GM10266 (cell line): Measurements from ENCODE around the gene PHACTR3.
A peak's percentile ranks its signal among the peaks of the same experiment; 100 is the strongest.

ENCODE experiments used
- DNase-seq: peaks from one replicate; pipeline ENCODE4 v3.0.0; 2012; ENCODE audit errors: extremely low spot score
- TF ChIP-seq, protein P1 (sequence below): IDR thresholded peaks from 2 replicates; pipeline ENCODE4 v1.5.1; 2012; ENCODE audit warnings: mild to moderate bottlenecking, low read depth; ENCODE audit not compliant: control insufficient read depth, insufficient read depth; ENCODE audit errors: missing control alignments

PHACTR3 gene

DNA sequence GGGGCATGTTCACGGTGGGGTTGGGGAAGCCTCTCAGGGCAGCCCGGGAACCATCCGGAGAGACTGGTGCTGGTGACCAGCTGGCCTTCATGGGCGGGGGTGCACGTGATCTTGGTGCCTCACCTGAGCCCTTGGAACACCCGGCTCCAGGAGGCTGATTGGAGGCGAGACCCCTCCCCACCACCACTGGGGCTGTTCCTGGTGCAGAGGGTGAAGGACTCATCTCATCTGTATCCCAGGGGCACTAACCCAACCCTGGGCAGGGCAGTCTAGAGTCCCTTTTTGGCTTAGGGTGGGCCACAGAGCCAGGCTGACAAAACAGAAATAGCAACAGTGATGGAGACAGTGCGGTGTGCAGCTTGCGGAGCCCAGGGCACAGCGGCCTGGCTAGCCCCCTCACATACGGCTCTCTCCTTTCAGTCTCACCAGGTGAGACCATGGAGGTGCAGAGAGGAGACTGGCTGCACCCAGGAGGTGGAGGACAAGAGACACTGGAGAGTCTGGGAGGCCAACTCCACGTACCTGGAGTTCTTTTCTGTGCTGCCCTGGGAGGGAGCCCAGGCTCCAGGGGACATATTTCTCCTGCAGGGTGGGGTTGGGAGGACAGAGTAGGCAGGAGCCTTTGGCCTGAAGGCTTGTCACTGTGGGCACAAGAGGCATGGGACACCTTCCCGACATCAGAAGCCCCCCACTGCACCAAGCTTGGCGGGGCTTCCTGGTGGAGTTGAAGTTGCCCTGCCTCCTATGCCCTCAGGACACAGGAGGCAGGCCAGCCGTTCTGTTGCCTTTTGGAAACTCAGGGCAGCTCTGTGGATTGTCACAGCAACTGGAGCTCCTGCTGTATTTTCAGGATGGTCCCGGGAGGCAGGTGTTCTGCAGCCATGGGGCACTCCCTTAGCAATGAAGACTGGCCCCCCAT lies 223.1 kb downstream of the PHACTR3 start:
- no peak for DNase-seq
- TF ChIP-seq, protein P1, sequence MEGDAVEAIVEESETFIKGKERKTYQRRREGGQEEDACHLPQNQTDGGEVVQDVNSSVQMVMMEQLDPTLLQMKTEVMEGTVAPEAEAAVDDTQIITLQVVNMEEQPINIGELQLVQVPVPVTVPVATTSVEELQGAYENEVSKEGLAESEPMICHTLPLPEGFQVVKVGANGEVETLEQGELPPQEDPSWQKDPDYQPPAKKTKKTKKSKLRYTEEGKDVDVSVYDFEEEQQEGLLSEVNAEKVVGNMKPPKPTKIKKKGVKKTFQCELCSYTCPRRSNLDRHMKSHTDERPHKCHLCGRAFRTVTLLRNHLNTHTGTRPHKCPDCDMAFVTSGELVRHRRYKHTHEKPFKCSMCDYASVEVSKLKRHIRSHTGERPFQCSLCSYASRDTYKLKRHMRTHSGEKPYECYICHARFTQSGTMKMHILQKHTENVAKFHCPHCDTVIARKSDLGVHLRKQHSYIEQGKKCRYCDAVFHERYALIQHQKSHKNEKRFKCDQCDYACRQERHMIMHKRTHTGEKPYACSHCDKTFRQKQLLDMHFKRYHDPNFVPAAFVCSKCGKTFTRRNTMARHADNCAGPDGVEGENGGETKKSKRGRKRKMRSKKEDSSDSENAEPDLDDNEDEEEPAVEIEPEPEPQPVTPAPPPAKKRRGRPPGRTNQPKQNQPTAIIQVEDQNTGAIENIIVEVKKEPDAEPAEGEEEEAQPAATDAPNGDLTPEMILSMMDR, result no peak

DNA sequence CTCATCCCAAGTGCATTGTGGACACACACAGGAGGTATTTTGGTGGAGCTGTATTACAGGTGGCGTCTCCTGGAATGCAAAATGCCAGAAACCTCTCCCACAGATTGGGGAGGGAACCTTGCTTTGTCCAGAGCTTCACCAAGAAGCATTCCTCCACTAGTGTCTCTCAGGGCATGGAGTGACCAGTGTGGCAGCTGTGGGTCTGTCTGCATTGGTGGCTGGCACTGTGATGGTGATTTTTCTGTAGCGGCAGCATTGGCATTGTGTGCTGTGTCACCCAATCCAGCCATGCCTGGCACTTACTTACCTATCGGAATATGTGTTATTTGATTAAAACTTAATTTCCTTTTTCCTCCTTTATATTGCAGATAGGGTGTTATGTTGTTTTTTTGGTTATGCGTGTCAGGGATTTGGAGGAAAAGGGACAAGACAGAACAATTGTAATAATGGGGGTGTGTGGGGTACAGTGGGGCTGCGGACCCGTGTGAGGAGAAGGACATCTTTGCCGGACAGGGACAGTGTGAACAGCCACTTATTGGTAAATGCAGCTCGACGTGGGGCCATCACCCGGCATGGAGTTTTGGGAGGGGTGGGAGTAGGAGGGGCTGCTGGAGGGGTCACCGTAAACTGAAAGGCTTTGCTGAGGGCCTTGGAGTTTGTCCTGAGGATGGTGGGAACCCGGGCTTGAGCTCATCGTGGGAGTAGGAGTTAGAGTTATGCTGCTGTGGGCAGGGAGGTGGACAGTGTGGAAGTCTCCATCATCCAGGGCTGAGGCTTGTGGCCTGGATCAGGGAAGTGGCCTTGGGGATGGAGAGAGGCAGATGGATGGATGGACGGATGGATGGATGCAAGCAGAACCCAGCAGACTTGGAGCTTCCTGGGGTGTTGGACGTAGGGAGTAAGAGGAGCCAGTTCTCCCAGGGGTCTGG lies 224.0 kb downstream of the PHACTR3 start:
- TF ChIP-seq, protein P1, result no peak
- no peak for DNase-seq

DNA sequence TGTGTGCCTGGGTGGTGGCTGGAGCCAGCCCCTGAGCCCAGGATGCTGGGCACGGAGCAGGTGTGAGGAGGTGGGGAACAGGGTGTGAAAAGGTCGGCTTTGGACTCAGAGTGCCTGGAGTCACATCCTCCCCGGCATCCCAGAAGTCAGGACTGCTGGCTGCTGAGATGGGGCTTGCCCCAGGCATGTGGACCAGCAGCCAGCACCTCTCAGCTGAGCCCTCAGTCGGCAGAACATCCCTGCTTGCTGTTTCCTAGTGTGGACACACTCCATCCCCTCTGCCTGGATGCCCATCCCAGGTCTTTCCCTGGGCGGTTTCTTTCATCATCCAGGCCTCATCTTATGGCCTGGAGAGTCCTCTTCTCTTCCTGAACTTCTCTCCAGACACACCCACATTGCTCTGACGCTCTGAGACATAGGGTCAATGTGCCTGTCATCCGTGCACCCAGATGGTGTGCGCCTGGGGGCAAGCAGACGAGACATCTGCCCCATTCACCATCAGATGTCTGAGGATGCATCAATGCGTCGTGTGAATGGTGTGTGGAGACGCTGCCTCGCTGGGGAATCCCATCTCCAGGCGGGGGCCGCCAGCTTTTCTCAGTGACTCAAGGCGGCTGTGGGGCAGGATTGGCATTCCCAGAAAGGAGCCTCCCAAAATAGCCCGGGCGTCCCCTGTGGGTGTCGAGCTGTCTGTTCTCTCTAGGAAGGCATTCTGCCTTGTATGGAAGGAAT lies 224.9 kb downstream of the PHACTR3 start:
- TF ChIP-seq, protein P1, result no peak
- no peak for DNase-seq

DNA sequence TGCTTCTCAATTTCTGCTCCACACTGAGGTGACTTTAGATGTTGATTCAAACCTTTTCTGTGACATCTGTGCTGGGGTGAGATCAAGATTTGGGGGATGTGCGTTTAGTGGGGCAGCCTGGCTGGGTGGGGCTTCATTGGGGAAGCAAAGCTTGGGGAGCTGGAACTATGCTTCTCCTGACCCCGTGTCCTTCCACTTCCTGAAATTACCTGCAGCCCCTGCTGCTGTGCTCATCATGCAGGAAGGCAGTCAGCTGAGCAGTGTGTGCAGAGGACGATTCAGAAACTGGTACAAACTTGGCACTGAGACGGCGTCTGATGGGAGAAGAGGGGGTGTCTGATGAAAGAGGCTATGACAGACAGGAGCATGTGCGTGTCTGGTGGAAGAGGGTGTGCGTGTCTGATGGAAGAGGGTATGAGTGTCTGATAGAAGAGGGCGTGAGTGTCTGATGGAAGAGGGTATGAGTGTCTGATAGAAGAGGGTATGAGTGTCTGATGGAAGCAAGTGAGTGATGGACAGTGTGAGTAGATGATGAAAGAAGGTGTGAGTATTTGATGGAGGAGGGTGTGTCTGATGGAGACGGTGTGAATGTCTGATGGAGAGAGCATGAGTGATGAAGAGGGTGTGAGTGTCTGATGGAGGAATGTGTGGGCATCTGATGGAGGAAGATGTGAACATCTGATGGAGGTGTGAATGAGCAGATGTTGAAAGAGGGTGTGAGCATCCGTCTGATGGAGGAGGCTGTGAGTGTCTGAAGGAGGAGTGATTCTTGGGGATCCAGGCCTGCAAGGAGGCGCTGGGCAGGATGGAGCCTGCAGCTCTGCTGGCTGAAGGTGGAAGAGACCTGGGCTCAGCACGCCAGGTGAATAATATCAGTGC lies 225.7 kb downstream of the PHACTR3 start:
- TF ChIP-seq, protein P1, result no peak

DNA sequence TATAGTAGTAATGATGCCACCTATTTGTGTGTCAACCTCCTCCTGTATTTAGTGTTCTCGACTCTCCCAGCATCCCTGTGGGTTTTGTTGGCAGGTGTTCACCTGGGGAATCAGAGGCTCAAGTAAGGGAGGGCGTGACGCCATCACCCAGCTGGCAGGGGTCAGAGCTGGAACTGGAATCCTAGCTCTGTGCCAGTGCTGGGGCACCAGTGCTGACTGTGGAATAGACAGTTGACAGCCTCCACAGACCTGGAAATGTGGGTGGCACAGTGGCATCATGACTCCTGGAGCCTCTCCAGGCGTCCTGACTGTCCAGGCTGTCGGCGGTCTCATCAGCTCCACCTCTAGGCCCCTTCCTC lies 226.3 kb downstream of the PHACTR3 start:
- peak; percentile 5 for DNase-seq
- TF ChIP-seq, protein P1, result no peak

More for the DNA sequence above, 225.7 kb downstream of the PHACTR3 start:
- no peak for DNase-seq

DNA sequence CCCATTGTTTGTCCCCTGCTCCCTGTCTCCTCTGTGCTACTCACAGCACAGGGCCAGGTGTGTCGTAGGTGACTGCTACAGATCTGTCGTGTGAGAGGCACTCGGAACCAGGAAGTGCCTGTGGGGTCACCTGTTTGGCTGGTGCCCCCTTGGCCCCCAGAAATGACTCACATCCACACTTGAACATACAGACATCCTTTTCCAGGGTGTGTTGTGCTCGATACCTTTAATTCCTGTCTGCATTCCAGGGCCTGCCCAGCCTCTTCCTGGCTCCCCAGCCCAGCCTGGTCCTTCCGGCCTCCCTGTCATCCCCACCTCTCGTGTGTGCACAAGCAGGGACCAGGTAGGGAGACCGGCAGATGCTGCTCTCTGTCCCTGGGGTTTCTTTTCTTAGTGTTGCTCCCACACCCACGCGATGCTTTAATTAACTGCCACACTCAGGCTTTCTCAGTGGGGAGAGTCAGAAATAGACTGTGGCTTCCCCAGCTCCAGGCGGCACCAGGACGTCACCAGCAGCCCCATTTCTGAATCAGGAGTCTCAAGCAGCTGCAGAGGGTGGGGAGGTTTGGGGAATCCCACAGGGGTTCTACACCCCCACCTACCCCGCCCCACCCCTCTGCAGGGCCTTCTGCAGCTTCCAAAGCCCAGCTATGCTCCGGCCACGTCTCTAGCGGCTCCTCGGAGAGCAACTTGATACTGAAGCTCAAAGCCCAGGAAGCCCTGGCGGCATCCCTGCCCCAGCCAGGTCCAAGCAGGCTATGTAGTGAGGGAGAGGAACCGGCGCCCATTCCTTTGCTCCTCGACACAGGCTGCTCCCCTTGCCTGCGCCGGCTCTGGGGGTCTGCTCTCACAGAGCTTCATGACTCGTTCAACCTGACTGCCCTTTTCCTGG lies 226.9 kb downstream of the PHACTR3 start:
- TF ChIP-seq, protein P1, result no peak
- peak; percentile 53 for DNase-seq
